Measurements from ENCODE around the gene TMEM178B.

DNA sequence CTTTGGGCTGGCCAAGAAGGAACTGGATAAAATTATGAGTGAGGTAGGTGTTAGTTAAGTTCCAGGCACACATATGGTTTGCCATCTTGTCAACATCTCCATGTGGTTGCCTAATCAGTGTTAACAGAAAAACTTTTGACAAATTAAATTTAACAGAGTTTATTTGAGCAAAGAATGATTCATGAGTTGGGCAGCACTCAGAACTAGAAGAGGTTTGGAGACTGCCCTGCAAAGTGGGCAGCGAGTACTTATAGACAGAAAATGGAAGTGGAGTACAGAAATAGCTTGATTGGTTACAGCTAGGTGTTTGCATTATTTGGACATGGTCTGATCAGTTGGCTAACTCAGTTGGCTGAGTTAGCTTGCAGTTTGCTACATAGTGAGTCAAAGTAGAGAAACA lies 439.9 kb downstream of the TMEM178B start:
- TF ChIP-seq POLR2A (IDR thresholded peaks at IDR 0.05; ENCODE audit: low read length) (no peak), GATA1 (IDR thresholded peaks at IDR 0.05; ENCODE audit: low read depth, low read length) (no peak)
